Measurements from ENCODE around the gene KIF18A. TPM values are rescaled to one million over a fixed set of nuclear protein-coding genes. Genes with fewer than 3 reads are reported as not detected.
"Not testable (repeated sequence)": the region's sequence is repeated elsewhere in the genome, so short reads cannot be mapped to it uniquely, and the experiment has no call there.

Gene KIF18A
- total RNA-seq, 1 donor from 2014 or later, result 12.9 TPM

GRCh38 chr11:28106353-28107043 is 1.5 kb downstream of the KIF18A start:
- DNase-seq, result no peak

- no peak for DNase-seq
Observed at GRCh38 chr11:28105869-28106268, 2.1 kb downstream of the KIF18A start.

- no peak for DNase-seq
Observed at GRCh38 chr11:28104984-28105383, 3.0 kb downstream of the KIF18A start.

GRCh38 chr11:28104425-28104824 is 3.5 kb downstream of the KIF18A start:
- no peak for DNase-seq

- not testable (repeated sequence) for DNase-seq
Observed at GRCh38 chr11:28102300-28102699, 5.7 kb downstream of the KIF18A start.

GRCh38 chr11:28100665-28101064 is 7.3 kb downstream of the KIF18A start:
- no peak for DNase-seq

GRCh38 chr11:28099715-28100114 is 8.2 kb downstream of the KIF18A start:
- DNase-seq, result no peak

- no peak for DNase-seq
Observed at GRCh38 chr11:28098257-28098656, 9.7 kb downstream of the KIF18A start.

- DNase-seq, result no peak
Observed at GRCh38 chr11:28092786-28093185, 15.2 kb downstream of the KIF18A start.

- DNase-seq, result no peak
Observed at GRCh38 chr11:28090052-28090749, 17.8 kb downstream of the KIF18A start.

GRCh38 chr11:28089378-28089777 is 18.6 kb downstream of the KIF18A start:
- DNase-seq, result no peak

- not testable (repeated sequence) for DNase-seq
Observed at GRCh38 chr11:28087693-28088092, 20.3 kb downstream of the KIF18A start.

GRCh38 chr11:28087192-28087591 is 20.8 kb downstream of the KIF18A start:
- DNase-seq, result not testable (repeated sequence)

GRCh38 chr11:28086569-28086968 is 21.4 kb downstream of the KIF18A start:
- DNase-seq, result no peak

- no peak for DNase-seq
Observed at GRCh38 chr11:28083118-28083517, 24.8 kb downstream of the KIF18A start.

- DNase-seq, result no peak
Observed at GRCh38 chr11:28077521-28077920, 30.4 kb downstream of the KIF18A start.

GRCh38 chr11:28072321-28072720 is 35.6 kb downstream of the KIF18A start:
- no peak for DNase-seq

- DNase-seq, result no peak
Observed at GRCh38 chr11:28071305-28071704, 36.7 kb downstream of the KIF18A start.

- DNase-seq, result no peak
Observed at GRCh38 chr11:28058333-28058732, 49.6 kb downstream of the KIF18A start.

- DNase-seq, result no peak
Observed at GRCh38 chr11:28054821-28055220, 53.1 kb downstream of the KIF18A start.

- DNase-seq, result no peak
Observed at GRCh38 chr11:28049338-28050216, 58.4 kb downstream of the KIF18A start.

GRCh38 chr11:28048812-28049211 is 59.1 kb downstream of the KIF18A start:
- DNase-seq, result no peak

Data from tongue (tissue), 2 donors.